ENCODE data around the gene SH3TC1.

Gene SH3TC1

DNA sequence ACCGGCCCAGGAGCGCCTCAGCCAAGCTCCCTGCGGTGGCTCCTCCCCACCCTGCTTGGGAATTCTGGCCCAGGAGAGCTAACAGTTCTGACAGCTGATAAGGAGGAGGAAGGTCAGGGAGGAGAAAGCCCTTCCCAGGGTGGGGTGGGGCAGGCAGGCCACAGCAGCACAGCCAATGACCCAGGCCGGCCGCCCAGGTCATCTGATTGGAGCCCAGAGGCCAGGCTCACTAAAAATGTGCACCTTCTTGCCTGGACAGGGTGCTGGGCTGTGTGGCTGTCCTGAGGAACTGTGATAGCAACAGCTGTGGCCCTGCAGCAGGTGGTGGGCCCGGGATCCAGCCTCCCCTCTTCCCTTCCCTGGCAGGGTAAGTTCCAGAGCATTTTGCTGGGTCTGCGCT is 17.2 kb upstream of the SH3TC1 start:
- no peak for DNase-seq (ENCODE audit: low read depth)

GRCh38 chr4:8182294-8182693 is 16.8 kb upstream of the SH3TC1 start:
- DNase-seq (ENCODE audit: low read depth): no peak

- no peak for DNase-seq (ENCODE audit: low read depth)
These were observed 16.0 kb upstream of the SH3TC1 start for GRCh38 chr4:8182858-8183725.

GRCh38 chr4:8184061-8184460 is 15.0 kb upstream of the SH3TC1 start:
- no peak for DNase-seq (ENCODE audit: low read depth)

- no peak for DNase-seq (ENCODE audit: low read depth)
These were observed 13.8 kb upstream of the SH3TC1 start for GRCh38 chr4:8185295-8185694.

- no peak for DNase-seq (ENCODE audit: low read depth)
These were observed 13.2 kb upstream of the SH3TC1 start for GRCh38 chr4:8185930-8186329.

- DNase-seq (ENCODE audit: low read depth): no peak
These were observed 11.0 kb upstream of the SH3TC1 start for GRCh38 chr4:8188085-8188484.

DNA sequence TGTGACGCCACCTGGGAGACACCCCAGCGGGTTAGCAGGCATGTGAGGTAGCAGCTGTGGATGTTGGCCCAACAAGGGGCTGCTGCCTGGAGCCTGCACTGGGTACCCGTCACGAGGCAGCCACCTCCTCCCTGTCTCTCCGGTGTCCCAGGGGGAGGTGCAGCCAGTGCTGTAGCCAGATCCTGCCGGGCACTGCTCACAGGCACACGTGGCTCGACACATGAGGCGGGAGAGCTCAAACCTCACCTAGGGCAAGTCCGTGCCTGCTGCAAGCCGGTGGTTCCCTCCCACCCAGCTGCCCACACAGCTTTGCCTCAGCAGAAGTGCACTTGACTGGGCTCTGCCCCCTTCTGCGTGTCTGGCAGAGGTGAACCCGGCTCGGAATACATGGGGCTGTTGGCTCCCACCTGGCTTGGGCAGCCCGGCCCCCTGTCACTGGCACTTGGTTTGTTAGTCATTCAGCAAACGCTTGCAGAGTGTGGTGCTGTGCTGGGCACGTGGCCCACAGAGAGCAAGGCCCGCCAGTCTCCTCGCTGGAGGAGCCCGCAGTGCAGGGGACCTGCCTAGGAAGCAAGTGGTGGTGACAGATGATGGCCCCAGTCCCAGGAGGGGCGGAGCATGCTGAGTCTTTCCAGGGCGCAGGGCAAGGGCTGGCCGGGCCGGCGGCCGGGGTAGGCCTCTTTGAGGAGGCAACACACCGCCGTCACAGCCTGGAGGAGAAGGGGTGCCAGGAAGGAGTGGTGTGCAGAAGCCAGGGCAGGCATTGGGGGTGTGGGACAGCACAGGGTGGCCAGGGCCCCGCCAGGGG is 10.1 kb upstream of the SH3TC1 start:
- no peak for DNase-seq (ENCODE audit: low read depth)

- no peak for DNase-seq (ENCODE audit: low read depth)
These were observed 9.3 kb upstream of the SH3TC1 start for GRCh38 chr4:8189551-8190466.

- no peak for DNase-seq (ENCODE audit: low read depth)
These were observed 7.8 kb upstream of the SH3TC1 start for GRCh38 chr4:8191136-8191747.

- DNase-seq (ENCODE audit: low read depth): no peak
These were observed 6.0 kb upstream of the SH3TC1 start for GRCh38 chr4:8192748-8193738.

- no peak for DNase-seq (ENCODE audit: low read depth)
These were observed 4.5 kb upstream of the SH3TC1 start for GRCh38 chr4:8194306-8195242.

DNA sequence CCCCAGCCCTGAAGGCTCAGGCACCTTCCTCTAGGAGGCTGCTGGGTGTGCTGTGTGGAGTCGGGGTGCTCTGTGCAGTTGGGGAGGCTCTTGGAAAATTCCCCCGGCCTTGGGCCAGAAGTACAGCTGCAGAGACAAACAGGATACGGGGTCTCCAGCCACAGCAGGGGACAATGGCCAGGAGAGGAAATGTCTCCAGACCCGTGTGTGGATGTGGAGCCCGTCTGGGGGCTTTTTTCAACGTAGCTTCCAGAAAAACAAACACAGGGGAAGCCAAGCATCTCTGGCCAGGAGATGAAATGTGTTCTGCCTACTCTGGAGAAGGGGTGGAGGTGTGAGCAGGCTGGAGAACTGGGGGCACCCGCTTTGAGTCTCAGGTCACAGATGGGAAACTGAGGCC is 3.7 kb upstream of the SH3TC1 start:
- no peak for DNase-seq (ENCODE audit: low read depth)

DNA sequence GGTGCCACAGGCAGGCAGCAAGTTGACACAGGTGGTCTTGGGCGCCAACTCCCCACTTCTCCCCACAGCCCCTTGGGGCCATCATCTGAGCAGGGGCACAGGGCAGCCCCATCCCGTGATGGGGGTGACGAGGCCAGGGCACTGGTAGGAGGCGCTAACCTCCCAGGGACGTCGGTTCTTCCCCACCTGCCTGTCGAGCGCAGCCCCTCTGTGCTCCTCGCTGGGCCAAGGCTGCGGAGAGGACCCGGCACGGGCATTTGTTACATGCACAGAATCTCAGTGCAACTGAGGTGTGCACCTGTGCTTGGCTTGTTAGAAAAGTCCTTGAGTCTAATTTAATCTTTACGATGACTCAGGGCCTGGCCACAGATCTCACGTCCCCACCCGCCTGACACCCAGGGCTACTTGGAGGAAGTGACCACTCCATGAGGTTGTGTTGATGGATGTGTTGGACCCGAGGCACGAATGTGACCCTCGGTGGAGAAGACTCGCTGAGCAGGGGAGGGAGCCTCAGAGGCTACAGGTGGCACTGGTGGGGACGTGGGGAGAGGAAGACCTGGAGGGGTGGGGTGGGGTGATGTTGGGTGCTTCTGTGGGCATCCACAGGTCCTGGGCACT is 3.1 kb upstream of the SH3TC1 start:
- no peak for DNase-seq (ENCODE audit: low read depth)

- DNase-seq (ENCODE audit: low read depth): no peak
These were observed 1.6 kb upstream of the SH3TC1 start for GRCh38 chr4:8197521-8197920.

GRCh38 chr4:8198206-8198905 is 734 bp upstream of the SH3TC1 start:
- no peak for DNase-seq (ENCODE audit: low read depth)

GRCh38 chr4:8199594-8200301 is 658 bp downstream of the SH3TC1 start:
- DNase-seq (ENCODE audit: low read depth): no peak
